Astrocyte (in vitro differentiated cells and primary cell): ENCODE results near the gene FPGS. TPM values are rescaled to one million over a fixed set of nuclear protein-coding genes. Genes with fewer than 3 reads are reported as not detected.
A peak's percentile ranks its signal among the peaks of the same experiment; 100 is the strongest.

ENCODE experiments used
- DNase-seq: peaks from one replicate; pipeline ENCODE4 v3.0.0-alpha.2; 2010; ENCODE audit warnings: low read depth
- FAIRE-seq: peaks from 2 replicates; lab custom pipeline; 2011; peaks lifted over from hg19 to GRCh38; lab: Jason Lieb, UNC
- H2AFZ ChIP-seq: 2 replicates; pipeline ENCODE4 v1.6.0; 2012; ENCODE audit warnings: low read depth, low read length, inconsistent platforms
- H3K27ac ChIP-seq: 2 replicates; pipeline ENCODE4 v1.5.1; 2011; ENCODE audit warnings: low read depth, low read length, inconsistent platforms
- H3K27me3 ChIP-seq: 2 replicates; pipeline ENCODE4 v1.6.0; 2011; ENCODE audit warnings: low read length, inconsistent platforms; ENCODE audit not compliant: insufficient read depth
- H3K36me3 ChIP-seq: 2 replicates; pipeline ENCODE4 v1.5.1; 2011; ENCODE audit warnings: low read length, inconsistent platforms; ENCODE audit not compliant: insufficient read depth
- H3K4me1 ChIP-seq: 2 replicates; pipeline ENCODE4 v1.5.1; 2011; ENCODE audit warnings: low read length, inconsistent platforms; ENCODE audit not compliant: insufficient read depth
- H3K4me2 ChIP-seq: 2 replicates; pipeline ENCODE4 v1.6.0; 2012; ENCODE audit warnings: low read length, inconsistent platforms
- H3K4me3 ChIP-seq: 2 replicates; pipeline ENCODE4 v1.5.1; 2011; ENCODE audit warnings: low read depth, mild to moderate bottlenecking, low read length, inconsistent platforms; ENCODE audit not compliant: insufficient read depth
- H3K79me2 ChIP-seq: 2 replicates; pipeline ENCODE4 v1.6.0; 2012; ENCODE audit warnings: mild to moderate bottlenecking, low read length, inconsistent platforms; ENCODE audit not compliant: insufficient read depth
- H3K9ac ChIP-seq: 2 replicates; pipeline ENCODE4 v1.6.0; 2012; ENCODE audit warnings: mild to moderate bottlenecking, low read length, inconsistent platforms
- H3K9me3 ChIP-seq: 2 replicates; pipeline ENCODE4 v1.5.1; 2012; ENCODE audit warnings: low read depth, mild to moderate bottlenecking, low read length, inconsistent platforms; ENCODE audit not compliant: insufficient read depth
- H4K20me1 ChIP-seq: 2 replicates; pipeline ENCODE4 v1.6.0; 2012; ENCODE audit warnings: low read length, inconsistent platforms; ENCODE audit not compliant: insufficient read depth
- H3K27ac Mint-ChIP-seq: one replicate; pipeline ENCODE4 v1.8.0; 2021; ENCODE audit warnings: mild to moderate bottlenecking, mixed read lengths; ENCODE audit not compliant: unreplicated experiment
- H3K27me3 Mint-ChIP-seq: one replicate; pipeline ENCODE4 v1.8.0; 2021; ENCODE audit warnings: low read depth, mixed read lengths; ENCODE audit not compliant: unreplicated experiment
- H3K36me3 Mint-ChIP-seq: one replicate; pipeline ENCODE4 v1.8.0; 2021; ENCODE audit warnings: low read depth, mixed read lengths; ENCODE audit not compliant: unreplicated experiment
- H3K4me1 Mint-ChIP-seq: one replicate; pipeline ENCODE4 v1.8.0; 2021; ENCODE audit warnings: low read depth, mixed read lengths; ENCODE audit not compliant: unreplicated experiment
- H3K4me3 Mint-ChIP-seq: one replicate; pipeline ENCODE4 v1.8.0; 2021; ENCODE audit warnings: mild to moderate bottlenecking, moderate library complexity, mixed read lengths; ENCODE audit not compliant: unreplicated experiment
- H3K9me3 Mint-ChIP-seq: one replicate; pipeline ENCODE4 v1.8.0; 2021; ENCODE audit warnings: mild to moderate bottlenecking, mixed read lengths; ENCODE audit not compliant: unreplicated experiment
- CTCF ChIP-seq: IDR thresholded peaks from 2 replicates; pipeline ENCODE4 v1.5.1; 2011; ENCODE audit warnings: low read depth, mild to moderate bottlenecking, inconsistent platforms, low read length, moderate library complexity; ENCODE audit not compliant: insufficient read depth
- EZH2 ChIP-seq: IDR thresholded peaks from 2 replicates; pipeline ENCODE4 v1.6.1; 2012; ENCODE audit warnings: mild to moderate bottlenecking, low read length, inconsistent platforms; ENCODE audit not compliant: insufficient read depth
- total RNA-seq: library from RNA; stranded (reverse); gene quantifications from 2 replicates; pipeline ENCODE4 v1.2.1, GENCODE V29; 2021

The FPGS gene
- total RNA-seq, 1 donor from 2014 or later: 49.4 TPM

GRCh38 chr9:127854184-127854806 lies 51.6 kb downstream of the FPGS start, which contains the start of gene ENG:
Gene ENG (minus strand): TSS chr9:127854658. CDS start chr9:127854355, 303 bp downstream.
- H3K4me3 ChIP-seq: peak within 1 kb of the TSS; percentile 72
- H3K9ac ChIP-seq: peak within 1 kb of the TSS; percentile 80
- no peak within 1 kb of the TSS for H3K4me3 Mint-ChIP-seq
- H3K27me3 ChIP-seq: no peaks in the 10 kb centered on the region
- H3K4me1 ChIP-seq: peaks cover 14% of the 10 kb centered on the region
- no peak for DNase-seq
- H3K36me3 Mint-ChIP-seq: peaks cover 4% of the 10 kb centered on the region
- H3K27ac ChIP-seq: peak within 1 kb of the TSS; percentile 14
- peaks cover 10% of the 10 kb centered on the region for H4K20me1 ChIP-seq
- TF ChIP-seq CTCF: no peak
- H3K36me3 ChIP-seq: no peaks in the 10 kb centered on the region
- peaks cover 10% of the 10 kb centered on the region for H3K9me3 Mint-ChIP-seq
- H3K79me2 ChIP-seq: peaks cover 52% of the 10 kb centered on the region
- no peaks in the 10 kb centered on the region for H3K4me1 Mint-ChIP-seq
- H3K9me3 ChIP-seq: peaks cover 11% of the 10 kb centered on the region
- H3K27ac Mint-ChIP-seq: no peak within 1 kb of the TSS
- peak within 1 kb of the TSS; percentile 92 for H3K4me2 ChIP-seq
- peak within 1 kb of the TSS; percentile 77 for H2AFZ ChIP-seq
- no peak for FAIRE-seq
- H3K27me3 Mint-ChIP-seq: peaks cover 19% of the 10 kb centered on the region

DNA sequence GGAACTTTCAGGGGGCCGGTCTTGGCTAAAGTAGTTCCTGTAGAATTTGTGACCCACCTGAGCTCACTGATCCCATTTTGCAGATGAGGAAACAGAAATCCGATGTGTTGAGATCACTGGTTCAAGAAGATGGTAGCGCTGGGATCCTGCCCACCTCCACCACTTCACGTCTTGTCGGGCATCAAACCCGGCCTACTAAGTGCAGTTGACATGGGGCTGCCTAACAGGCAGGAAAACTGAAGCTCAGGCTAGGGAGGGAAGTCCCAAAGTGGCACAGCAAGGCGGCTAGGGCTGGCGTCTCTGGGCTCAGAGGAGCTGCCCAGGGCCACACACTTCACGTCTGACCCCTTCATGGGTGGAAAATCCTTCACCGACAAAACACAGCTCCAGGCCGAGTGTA lies 52.3 kb downstream of the FPGS start:
- Histone ChIP-seq H2AFZ (peak overlapping the region; percentile 58), H4K20me1 (peaks cover 6% of the 10 kb centered on the region), H3K36me3 (no peaks in the 10 kb centered on the region), H3K9me3 (peaks cover 4% of the 10 kb centered on the region), H3K27me3 (no peaks in the 10 kb centered on the region), H3K4me2 (no peak overlapping the region), H3K4me3 (no peak overlapping the region), H3K4me1 (peaks cover 14% of the 10 kb centered on the region), H3K9ac (no peak overlapping the region), H3K27ac (no peak overlapping the region), H3K79me2 (peaks cover 45% of the 10 kb centered on the region)
- H3K27me3 Mint-ChIP-seq: peaks cover 20% of the 10 kb centered on the region
- TF ChIP-seq CTCF: no peak
- no peak for TF ChIP-seq EZH2
- DNase-seq (no peak), FAIRE-seq (no peak)
- peaks cover 5% of the 10 kb centered on the region for H3K9me3 Mint-ChIP-seq
- no peak overlapping the region for H3K4me3 Mint-ChIP-seq
- peaks cover 2% of the 10 kb centered on the region for H3K36me3 Mint-ChIP-seq
- no peaks in the 10 kb centered on the region for H3K4me1 Mint-ChIP-seq
- no peak overlapping the region for H3K27ac Mint-ChIP-seq

- Histone ChIP-seq H3K27me3 (no peaks in the 10 kb centered on the region), H3K27ac (no peak overlapping the region), H3K4me3 (no peak overlapping the region), H3K79me2 (peaks cover 39% of the 10 kb centered on the region), H3K4me2 (no peak overlapping the region), H3K36me3 (no peaks in the 10 kb centered on the region), H3K9ac (no peak overlapping the region), H3K9me3 (no peaks in the 10 kb centered on the region), H2AFZ (no peak overlapping the region), H4K20me1 (no peaks in the 10 kb centered on the region), H3K4me1 (peaks cover 14% of the 10 kb centered on the region)
- FAIRE-seq: no peak
- Mint-ChIP-seq H3K27me3 (peaks cover 22% of the 10 kb centered on the region), H3K9me3 (peaks cover 2% of the 10 kb centered on the region), H3K4me1 (no peaks in the 10 kb centered on the region), H3K4me3 (no peak overlapping the region), H3K36me3 (peaks cover 2% of the 10 kb centered on the region), H3K27ac (no peak overlapping the region)
- no peak for DNase-seq
- TF ChIP-seq CTCF (no peak), EZH2 (no peak)
These were observed 52.8 kb downstream of the FPGS start for GRCh38 chr9:127855522-127855921.
